Smooth muscle cell (in vitro differentiated cells): ENCODE data around the gene AMN1. TPM values are rescaled to one million over a fixed set of nuclear protein-coding genes. Genes with fewer than 3 reads are reported as not detected.
A peak's percentile ranks its signal among the peaks of the same experiment; 100 is the strongest.
"Not testable (repeated sequence)": the region's sequence is repeated elsewhere in the genome, so short reads cannot be mapped to it uniquely, and the experiment has no call there.

Experiments
- DNase-seq: peaks from one replicate; lab custom pipeline; 2025; ENCODE audit not compliant: unreplicated experiment; lab: John Stamatoyannopoulos, UW
- H2AFZ ChIP-seq: fragments of 200-600 bp; sonication (generic); 2 replicates; pipeline ENCODE4 v1.6.0; 2016; ENCODE audit warnings: antibody characterized with exemption, low read depth, mild to moderate bottlenecking
- H3F3A ChIP-seq: fragments of 200-600 bp; sonication (generic); 2 replicates; pipeline ENCODE4 v1.6.0; 2017; ENCODE audit warnings: antibody characterized with exemption, low read depth
- H3K27ac ChIP-seq: fragments of 200-600 bp; sonication (generic); 2 replicates; pipeline ENCODE4 v1.5.1; 2016; ENCODE audit warnings: low read depth, mild to moderate bottlenecking
- H3K27me3 ChIP-seq: fragments of 200-600 bp; sonication (generic); 2 replicates; pipeline ENCODE4 v1.6.1; 2016; ENCODE audit warnings: low read depth, mild to moderate bottlenecking
- H3K36me3 ChIP-seq: fragments of 200-600 bp; sonication (generic); 2 replicates; pipeline ENCODE4 v1.5.1; 2016; ENCODE audit warnings: low read depth
- H3K4me1 ChIP-seq: fragments of 200-600 bp; sonication (generic); 2 replicates; pipeline ENCODE4 v1.5.1; 2016; ENCODE audit warnings: low read depth
- H3K4me2 ChIP-seq: fragments of 200-600 bp; sonication (generic); 2 replicates; pipeline ENCODE4 v1.6.0; 2016; ENCODE audit warnings: mild to moderate bottlenecking
- H3K4me3 ChIP-seq: fragments of 200-600 bp; sonication (generic); 2 replicates; pipeline ENCODE4 v1.5.1; 2016; ENCODE audit warnings: mild to moderate bottlenecking
- H3K79me2 ChIP-seq: fragments of 200-600 bp; sonication (generic); 2 replicates; pipeline ENCODE4 v1.6.0; 2016; ENCODE audit warnings: low read depth, mild to moderate bottlenecking
- H3K9ac ChIP-seq: fragments of 200-600 bp; sonication (generic); 2 replicates; pipeline ENCODE4 v1.6.0; 2016; ENCODE audit warnings: low read depth
- H3K9me3 ChIP-seq: fragments of 200-600 bp; sonication (generic); replicated peaks from 2 replicates; pipeline ENCODE4 v1.5.1; 2016; ENCODE audit warnings: low read depth
- H4K20me1 ChIP-seq: fragments of 200-600 bp; sonication (generic); 2 replicates; pipeline ENCODE4 v1.6.0; 2016; ENCODE audit warnings: low read depth
- CTCF ChIP-seq: fragments of 200-600 bp; sonication (generic); IDR thresholded peaks from 2 replicates; pipeline ENCODE4 v1.5.1; 2017; ENCODE audit warnings: borderline replicate concordance, mild to moderate bottlenecking, antibody characterized with exemption; ENCODE audit not compliant: insufficient read depth, poor library complexity, severe bottlenecking
- WGBS: methylation state at CpG from one replicate; pipeline ENCODE4 v1.1.7; 2016; ENCODE audit warnings: low lambda C conversion rate; 5-methylcytosine and 5-hydroxymethylcytosine counted together
- polyA plus RNA-seq: library from polyadenylated mRNA; unstranded; fragments of >200 nt; fragmentation: Nextera tagmentation; extraction: Ambion mirVana; gene quantifications from 2 replicates; pipeline ENCODE4 v1.2.1, GENCODE V29; 2016
- total RNA-seq: library from RNA; depleted of rRNA; stranded (reverse); fragments of >200 nt; gene quantifications from 2 replicates; pipeline ENCODE4 v1.2.3, GENCODE V29; 2014

The AMN1 gene
- total and polyA plus RNA-seq, 2 experiments from 2014 or later = 7.3 to 12.0 TPM

- Histone ChIP-seq H3K4me2 (peak overlapping the region; percentile 67), H3K9ac (peak overlapping the region; percentile 72), H2AFZ (no peak overlapping the region), H3K27me3 (no peaks in the 10 kb centered on the region), H3K4me1 (peaks cover 8% of the 10 kb centered on the region), H3K4me3 (no peak overlapping the region), H3K9me3 (no peaks in the 10 kb centered on the region), H4K20me1 (no peaks in the 10 kb centered on the region), H3K79me2 (no peaks in the 10 kb centered on the region), H3F3A (peaks cover 28% of the 10 kb centered on the region), H3K36me3 (no peaks in the 10 kb centered on the region), H3K27ac (peak overlapping the region; percentile 87)
- DNase-seq = no peak
- no peak for TF ChIP-seq CTCF
Observed at GRCh38 chr12:31736472-31736871, 7.7 kb upstream of the AMN1 start.

GRCh38 chr12:31733549-31734432 lies 5.0 kb upstream of the AMN1 start:
- not testable (repeated sequence) for H3K36me3 ChIP-seq, DNase-seq, H3K9me3 ChIP-seq, H4K20me1 ChIP-seq, H3K4me3 ChIP-seq, H3K79me2 ChIP-seq, H3K4me1 ChIP-seq, H3K27me3 ChIP-seq
- H3K27ac ChIP-seq = peak overlapping the region; percentile 96
- WGBS = 74% methylated on average over 15 of the region's 15 CpGs
- H2AFZ ChIP-seq = peak overlapping the region; percentile 55
- peak overlapping the region; percentile 78 for H3K4me2 ChIP-seq
- peak overlapping the region; percentile 62 for H3K9ac ChIP-seq
- H3F3A ChIP-seq = peaks cover 48% of the 10 kb centered on the region

- peaks cover 8% of the 10 kb centered on the region for H3K4me1 ChIP-seq
- no peak overlapping the region for H2AFZ ChIP-seq
- WGBS = 55% methylated on average over 5 of the region's 5 CpGs
- no peak for TF ChIP-seq CTCF
- H3K4me2 ChIP-seq = peak overlapping the region; percentile 78
- no peak for DNase-seq
- no peaks in the 10 kb centered on the region for H3K9me3 ChIP-seq
- H4K20me1 ChIP-seq = no peaks in the 10 kb centered on the region
- H3K27ac ChIP-seq = peak overlapping the region; percentile 96
- H3K9ac ChIP-seq = peak overlapping the region; percentile 62
- peaks cover 52% of the 10 kb centered on the region for H3F3A ChIP-seq
- no peaks in the 10 kb centered on the region for H3K79me2 ChIP-seq
- H3K36me3 ChIP-seq = no peaks in the 10 kb centered on the region
- H3K27me3 ChIP-seq = no peaks in the 10 kb centered on the region
- no peak overlapping the region for H3K4me3 ChIP-seq
Observed at GRCh38 chr12:31732926-31733548, 4.2 kb upstream of the AMN1 start.

GRCh38 chr12:31731203-31731602 lies 2.4 kb upstream of the AMN1 start:
- WGBS = 96% methylated on average over 5 of the region's 5 CpGs
- Histone ChIP-seq H3K27ac (peak overlapping the region; percentile 96), H3K4me2 (peak overlapping the region; percentile 78), H3F3A (peaks cover 62% of the 10 kb centered on the region)
- H3K36me3 ChIP-seq, H3K79me2 ChIP-seq, H3K9ac ChIP-seq, H3K27me3 ChIP-seq, H4K20me1 ChIP-seq, H2AFZ ChIP-seq, H3K4me3 ChIP-seq, DNase-seq, H3K9me3 ChIP-seq, H3K4me1 ChIP-seq: not testable (repeated sequence)
